Spleen (tissue), 11 donors: ENCODE data around the gene CTNND1. TPM values are rescaled to one million over a fixed set of nuclear protein-coding genes. Genes with fewer than 3 reads are reported as not detected.

Source experiments
- DNase-seq: peaks from one replicate; pipeline ENCODE4 v3.0.0-alpha.2; 2020
- H3K27ac ChIP-seq, 8 donors: fragments of 200-600 bp; sonication (generic) in 7 of 8; 1 replicate in 4 of 8; 2 replicates in 4 of 8; pipeline versions ENCODE4 v1.5.0 to v1.8.0; 2016 to 2021; ENCODE audit warnings: inconsistent platforms in 4 of 8, mild to moderate bottlenecking in 4 of 8, moderate library complexity in 1 of 8
- H3K27me3 ChIP-seq, 7 donors: fragments of 200-600 bp; sonication (generic) in 6 of 7; replicated peaks in 1 of 7; 1 replicate in 4 of 7; 2 replicates in 3 of 7; pipeline versions ENCODE4 v1.5.0 to v1.8.0; 2016 to 2021; ENCODE audit warnings: inconsistent platforms in 3 of 7, mild to moderate bottlenecking in 1 of 7
- H3K36me3 ChIP-seq, 6 donors: fragments of 200-600 bp; sonication (generic) in 5 of 6; 1 replicate in 4 of 6; 2 replicates in 2 of 6; pipeline versions ENCODE4 v1.5.0 to v1.8.0; 2016 to 2021; ENCODE audit warnings: inconsistent platforms in 2 of 6
- H3K4me1 ChIP-seq, 6 donors: fragments of 200-600 bp; sonication (generic) in 5 of 6; 1 replicate in 3 of 6; 2 replicates in 3 of 6; pipeline versions ENCODE4 v1.5.0 to v1.8.0; 2016 to 2021; ENCODE audit warnings: inconsistent platforms in 3 of 6
- H3K4me3 ChIP-seq, 8 donors: fragments of 200-600 bp; sonication (generic) in 7 of 8; 1 replicate in 4 of 8; 2 replicates in 4 of 8; pipeline versions ENCODE4 v1.5.0 to v1.8.0; 2016 to 2021; ENCODE audit warnings: inconsistent platforms in 4 of 8, mild to moderate bottlenecking in 4 of 8, moderate library complexity in 2 of 8
- H3K9me3 ChIP-seq, 8 donors: fragments of 200-600 bp; sonication (generic) in 7 of 8; 1 replicate in 4 of 8; 2 replicates in 4 of 8; pipeline versions ENCODE4 v1.5.0 to v1.8.0; 2016 to 2021; ENCODE audit warnings: inconsistent platforms in 4 of 8
- POLR2A ChIP-seq, 3 donors: fragments of 450-650 bp; IDR thresholded peaks; one replicate each; pipeline ENCODE4 v1.5.1; 2017; ENCODE audit warnings: antibody characterized with exemption in 3 of 3, mild to moderate bottlenecking in 1 of 3
- POLR2AphosphoS5 ChIP-seq, 3 donors: sonication (generic); formaldehyde crosslinking; IDR thresholded peaks; one replicate each; pipeline ENCODE4 v1.5.1; 2017; ENCODE audit warnings: antibody characterized with exemption in 3 of 3
- WGBS, 5 donors: extraction: QIAGEN DNeasy Blood & Tissue Kit in 3 of 5; methylation state at CpG; one replicate each; pipeline versions ENCODE4 v1.1.5 to v1.1.7; 2013 to 2018; 5-methylcytosine and 5-hydroxymethylcytosine counted together
- intact Hi-C: fragments of 100-400 bp; cut with DNase I; formaldehyde crosslinking; loops from one replicate; pipeline ENCODE4 v1.15.0; 2023; ENCODE audit warnings: low total_unique reads
- polyA plus RNA-seq, 3 donors: library from polyadenylated mRNA; stranded (reverse); fragments of 200-250 nt; gene quantifications; one replicate each; pipeline ENCODE4 v1.2.1, GENCODE V29; 2013
- total RNA-seq, 7 donors: library from RNA; depleted of rRNA in 3 of 7; stranded (reverse); fragments of >200 nt in 3 of 7; fragmentation: NEBNext Ultra II Directional in 4 of 7; extraction: Animal tissue kit (Norgen Biotek cat#: 25700) in 4 of 7; gene quantifications; one replicate each; pipeline versions ENCODE4 v1.1.0 to v1.2.1, GENCODE V29; 2016 to 2021
- TF ChIP-seq, protein P1 (sequence below), 11 experiments: fragments of 200-600 bp in 7 of 11; fragments of 450-650 bp in 4 of 11; sonication (generic) in 4 of 11; IDR thresholded peaks in 8 of 11; conservative IDR thresholded peaks in 3 of 11; 1 replicate in 7 of 11; 2 replicates in 4 of 11; pipeline versions ENCODE4 v1.4.0 to v1.8.0; 2016 to 2021; ENCODE audit warnings: antibody characterized with exemption in 11 of 11, inconsistent platforms in 4 of 11, mild to moderate bottlenecking in 1 of 11
- donor health status: healthy with polysubstance abuse.
- donor health status: DM: no; HTN: no; CAD: no; lungs with moderate emphysema.
- donor health status: DM: no; HTN: no; CAD: no.
- donor health status: Bipolar disorder and iron deficiency.
- donor health status: healthy.
- donor health status: DM: no; HTN: no; CAD: no.
- donor health status: DM: yes; HTN: yes; CAD: no.

CTNND1 gene
- total and polyA plus RNA-seq, 10 donors = 12.0 to 227 (median 125) TPM

- WGBS, 5 donors = 11 to 19% (median 18%) methylated on average over 1 of the region's 1 CpG
- H3K9me3 ChIP-seq = no peaks in the 10 kb centered on the region
- no peak for DNase-seq
- no peak overlapping the region for H3K4me3 ChIP-seq
- H3K36me3 ChIP-seq = no peaks in the 10 kb centered on the region
- no peak for TF ChIP-seq POLR2AphosphoS5 (IDR thresholded peaks at IDR 0.05)
- TF ChIP-seq, protein P1, sequence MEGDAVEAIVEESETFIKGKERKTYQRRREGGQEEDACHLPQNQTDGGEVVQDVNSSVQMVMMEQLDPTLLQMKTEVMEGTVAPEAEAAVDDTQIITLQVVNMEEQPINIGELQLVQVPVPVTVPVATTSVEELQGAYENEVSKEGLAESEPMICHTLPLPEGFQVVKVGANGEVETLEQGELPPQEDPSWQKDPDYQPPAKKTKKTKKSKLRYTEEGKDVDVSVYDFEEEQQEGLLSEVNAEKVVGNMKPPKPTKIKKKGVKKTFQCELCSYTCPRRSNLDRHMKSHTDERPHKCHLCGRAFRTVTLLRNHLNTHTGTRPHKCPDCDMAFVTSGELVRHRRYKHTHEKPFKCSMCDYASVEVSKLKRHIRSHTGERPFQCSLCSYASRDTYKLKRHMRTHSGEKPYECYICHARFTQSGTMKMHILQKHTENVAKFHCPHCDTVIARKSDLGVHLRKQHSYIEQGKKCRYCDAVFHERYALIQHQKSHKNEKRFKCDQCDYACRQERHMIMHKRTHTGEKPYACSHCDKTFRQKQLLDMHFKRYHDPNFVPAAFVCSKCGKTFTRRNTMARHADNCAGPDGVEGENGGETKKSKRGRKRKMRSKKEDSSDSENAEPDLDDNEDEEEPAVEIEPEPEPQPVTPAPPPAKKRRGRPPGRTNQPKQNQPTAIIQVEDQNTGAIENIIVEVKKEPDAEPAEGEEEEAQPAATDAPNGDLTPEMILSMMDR (IDR thresholded peaks at IDR 0.05 in 8 of 11, conservative IDR thresholded peaks at IDR 0.05 in 3 of 11) = no peak
- no peak for TF ChIP-seq POLR2A (IDR thresholded peaks at IDR 0.05)
- peak overlapping the region in 4 of 8 donors; percentile 5 to 48 (median 15) for H3K27ac ChIP-seq
- H3K27me3 ChIP-seq = no peaks in the 10 kb centered on the region
- intact Hi-C loops = no loop called here
- peaks cover 23 to 95% (median 68%) of the 10 kb centered on the region in 6 donors for H3K4me1 ChIP-seq
Measured at GRCh38 chr11:57770793-57771192, 9.2 kb downstream of the CTNND1 start.

DNA sequence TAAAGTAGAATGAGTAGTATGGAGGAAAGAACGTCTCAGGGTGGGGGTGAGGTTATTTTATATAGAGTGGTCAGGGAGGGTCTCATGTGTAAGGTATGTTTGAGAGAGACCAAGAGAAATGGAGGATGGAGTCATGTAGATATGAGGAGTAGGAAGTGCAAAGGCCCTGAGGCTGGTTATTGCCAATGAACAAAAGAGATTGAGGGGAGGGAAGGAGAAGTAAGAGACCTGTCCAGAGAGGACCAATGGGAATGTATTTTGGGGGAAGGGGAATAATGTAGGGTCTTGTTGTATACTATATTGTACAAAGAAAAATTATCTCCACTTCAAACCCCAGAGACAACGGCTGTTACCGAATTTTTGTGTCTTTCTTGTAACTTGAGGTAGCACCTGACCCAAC is 9.8 kb downstream of the CTNND1 start:
- H3K4me3 ChIP-seq = no peak overlapping the region
- no peaks in the 10 kb centered on the region for H3K27me3 ChIP-seq
- H3K36me3 ChIP-seq = no peaks in the 10 kb centered on the region
- TF ChIP-seq, protein P1 (IDR thresholded peaks at IDR 0.05 in 8 of 11, conservative IDR thresholded peaks at IDR 0.05 in 3 of 11) = no peak
- no peaks in the 10 kb centered on the region for H3K9me3 ChIP-seq
- no peak for DNase-seq
- peaks cover 26 to 95% (median 71%) of the 10 kb centered on the region in 6 donors for H3K4me1 ChIP-seq
- 90 to 95% (median 94%) methylated on average over 3 of the region's 3 CpGs for WGBS, 5 donors
- peak overlapping the region in 3 of 8 donors; percentile 5 to 22 (median 8) for H3K27ac ChIP-seq
- intact Hi-C loops = no loop called here

DNA sequence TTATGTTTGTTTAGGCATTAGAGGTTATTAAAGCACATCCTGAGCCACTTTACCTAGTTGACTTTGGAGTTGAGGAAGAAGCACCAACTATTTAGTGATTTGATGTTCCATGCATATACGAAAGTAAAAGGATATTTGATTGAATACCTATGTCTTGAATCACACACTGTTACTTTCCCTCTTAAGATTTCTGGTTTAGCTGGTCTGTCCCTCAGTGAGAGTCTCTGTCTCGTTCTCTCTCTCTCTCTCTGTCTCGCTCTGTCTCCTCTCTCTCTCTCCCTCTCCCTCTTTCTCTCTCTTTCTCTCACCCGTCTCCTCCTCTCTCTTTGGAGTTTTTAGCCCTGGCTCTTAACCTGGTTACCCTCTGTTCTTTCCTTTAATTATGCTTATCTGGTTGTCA is 11.0 kb downstream of the CTNND1 start:
- WGBS, 5 donors = 67 to 86% (median 79%) methylated on average over 4 of the region's 4 CpGs
- no peak overlapping the region for H3K4me3 ChIP-seq
- H3K27ac ChIP-seq = peak overlapping the region in 4 of 8 donors; percentile 2 to 90 (median 28)
- no peaks in the 10 kb centered on the region for H3K36me3 ChIP-seq
- H3K9me3 ChIP-seq = no peaks in the 10 kb centered on the region
- intact Hi-C loops = no loop called here
- H3K27me3 ChIP-seq = no peaks in the 10 kb centered on the region
- no peak for DNase-seq
- peaks cover 32 to 95% (median 76%) of the 10 kb centered on the region in 6 donors for H3K4me1 ChIP-seq
- TF ChIP-seq POLR2AphosphoS5 (IDR thresholded peaks at IDR 0.05) (no peak), POLR2A (IDR thresholded peaks at IDR 0.05) (no peak)
- TF ChIP-seq, protein P1 (IDR thresholded peaks at IDR 0.05 in 8 of 11, conservative IDR thresholded peaks at IDR 0.05 in 3 of 11) = no peak

DNA sequence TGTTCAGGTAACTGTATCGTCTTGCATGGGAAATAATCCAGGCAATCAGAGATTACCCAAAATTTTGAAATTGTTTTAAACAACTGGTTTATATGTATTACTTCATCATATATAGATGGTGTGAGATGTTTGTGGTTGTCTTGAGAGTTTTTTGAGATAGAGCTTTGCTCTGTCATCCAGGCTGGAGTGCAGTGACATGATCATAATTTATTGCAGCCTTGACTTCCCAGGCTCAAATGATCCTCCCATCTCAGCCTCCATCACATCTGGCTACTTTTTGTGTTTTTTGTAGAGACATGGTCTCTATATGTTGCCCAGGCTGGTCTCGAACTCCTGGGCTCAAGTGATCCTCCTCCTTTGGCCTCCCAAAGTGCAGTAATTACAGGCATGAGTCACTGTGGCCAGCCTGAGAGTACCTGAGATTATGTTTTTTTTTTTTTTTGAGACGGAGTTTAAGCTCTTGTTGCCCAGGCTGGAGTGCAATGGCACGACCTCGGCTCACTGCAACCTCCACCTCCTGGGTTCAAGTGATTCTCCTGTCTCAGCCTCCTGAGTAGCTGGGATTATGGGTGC is 11.5 kb downstream of the CTNND1 start:
- H3K27ac ChIP-seq = peak overlapping the region in 4 of 8 donors; percentile 2 to 90 (median 46)
- no peaks in the 10 kb centered on the region for H3K36me3 ChIP-seq
- H3K4me1 ChIP-seq = peaks cover 38 to 95% (median 78%) of the 10 kb centered on the region in 6 donors
- TF ChIP-seq, protein P1 (IDR thresholded peaks at IDR 0.05 in 8 of 11, conservative IDR thresholded peaks at IDR 0.05 in 3 of 11) = no peak
- TF ChIP-seq POLR2A (IDR thresholded peaks at IDR 0.05) = no peak
- no peak for TF ChIP-seq POLR2AphosphoS5 (IDR thresholded peaks at IDR 0.05)
- no peak overlapping the region for H3K4me3 ChIP-seq
- intact Hi-C loops = no loop called here
- WGBS, 5 donors = 63 to 93% (median 77%) methylated on average over 5 of the region's 5 CpGs
- no peaks in the 10 kb centered on the region for H3K9me3 ChIP-seq
- no peaks in the 10 kb centered on the region for H3K27me3 ChIP-seq
- no peak for DNase-seq
